PFSK-1 (cell line): ENCODE measurements around the gene CSRP3.

Experiments used
- FOXP2 ChIP-seq: optimal IDR thresholded peaks from 2 replicates; pipeline ENCODE3; 2011; ENCODE audit warnings: borderline replicate concordance, control low read depth, inconsistent platforms; ENCODE audit not compliant: insufficient read depth; ENCODE audit errors: extremely low read length, extremely low read depth
- POLR2AphosphoS5 ChIP-seq: IDR thresholded peaks from 2 replicates; pipeline ENCODE4 v1.6.1; 2012; ENCODE audit warnings: low read depth, mild to moderate bottlenecking, control low read depth, low read length, moderate library complexity
- REST ChIP-seq, 2 experiments: IDR thresholded peaks; 2 replicates each; pipeline versions ENCODE4 v1.6.1 to v1.8.0; 2011 to 2012; ENCODE audit warnings: low read depth in 2 of 2, low read length in 2 of 2, control low read depth in 1 of 2, inconsistent platforms in 1 of 2, mild to moderate bottlenecking in 1 of 2, moderate library complexity in 1 of 2; ENCODE audit not compliant: insufficient read depth in 1 of 2
- SIN3A ChIP-seq: IDR thresholded peaks from 2 replicates; pipeline ENCODE4 v1.6.1; 2012; ENCODE audit warnings: mild to moderate bottlenecking, low read length, moderate library complexity, borderline replicate concordance; ENCODE audit not compliant: insufficient read depth
- TAF1 ChIP-seq: IDR thresholded peaks from 2 replicates; pipeline ENCODE4 v1.6.1; 2012; ENCODE audit warnings: low read length, control low read depth, borderline replicate concordance; ENCODE audit not compliant: insufficient read depth

Gene CSRP3

GRCh38 chr11:19161651-19162050 is 40.1 kb downstream of the CSRP3 start:
- TF ChIP-seq POLR2AphosphoS5 (no peak), FOXP2 (no peak), SIN3A (no peak), TAF1 (no peak), REST (IDR thresholded peaks at IDR 0.05; ENCODE audit: insufficient read depth in 1 of 2, low read depth in 2 of 2, low read length in 2 of 2) (no peak)

- no peak for TF ChIP-seq REST (IDR thresholded peaks at IDR 0.05; ENCODE audit: insufficient read depth in 1 of 2, low read depth in 2 of 2, low read length in 2 of 2)
- no peak for TF ChIP-seq FOXP2
- no peak for TF ChIP-seq SIN3A
- TF ChIP-seq POLR2AphosphoS5, result no peak
- no peak for TF ChIP-seq TAF1
Measured at GRCh38 chr11:19160847-19161246, 40.9 kb downstream of the CSRP3 start.

GRCh38 chr11:19156892-19157291 is 44.9 kb downstream of the CSRP3 start:
- no peak for TF ChIP-seq SIN3A
- no peak for TF ChIP-seq POLR2AphosphoS5
- no peak for TF ChIP-seq TAF1
- no peak for TF ChIP-seq REST (IDR thresholded peaks at IDR 0.05; ENCODE audit: insufficient read depth in 1 of 2, low read depth in 2 of 2, low read length in 2 of 2)
- no peak for TF ChIP-seq FOXP2

GRCh38 chr11:19145319-19145718 is 56.5 kb downstream of the CSRP3 start:
- TF ChIP-seq REST (IDR thresholded peaks at IDR 0.05; ENCODE audit: insufficient read depth in 1 of 2, low read depth in 2 of 2, low read length in 2 of 2) (no peak), FOXP2 (no peak), POLR2AphosphoS5 (no peak), SIN3A (no peak), TAF1 (no peak)

GRCh38 chr11:19134004-19134403 is 67.8 kb downstream of the CSRP3 start:
- no peak for TF ChIP-seq FOXP2
- TF ChIP-seq REST (IDR thresholded peaks at IDR 0.05; ENCODE audit: insufficient read depth in 1 of 2, low read depth in 2 of 2, low read length in 2 of 2), result no peak
- TF ChIP-seq SIN3A, result no peak
- TF ChIP-seq POLR2AphosphoS5, result no peak
- TF ChIP-seq TAF1, result no peak
